ENCODE results near the gene ASB13.

GRCh38 chr10:5685764-5686240, 19.4 kb upstream of the ASB13 start:
- TF ChIP-seq CTCF (conservative IDR thresholded peaks at IDR 0.05; ENCODE audit: low read depth in 2 of 2) (peak in 1 of 2 experiments; percentile 2; a peak in 1 of 4 replicates), JUNB (IDR thresholded peaks at IDR 0.05; ENCODE audit: unreplicated experiment) (no peak), POLR2AphosphoS5 (IDR thresholded peaks at IDR 0.05; ENCODE audit: low read depth) (no peak), CREB1 (CRISPR knock-in tag; IDR thresholded peaks at IDR 0.05; ENCODE audit: low read depth) (no peak), EZH2phosphoT487 (IDR thresholded peaks at IDR 0.05; ENCODE audit: unreplicated experiment) (no peak)

All from GM23338 (cell line).